T-helper 22 cell (primary cell): Measurements from ENCODE around the gene CHMP1A.

Experiments
- DNase-seq: peaks from one replicate; pipeline ENCODE4 v3.0.0-alpha.2; 2020; ENCODE audit warnings: low read depth

Gene CHMP1A

GRCh38 chr16:89623511-89624261 lies 33.8 kb downstream of the CHMP1A start:
- no peak for DNase-seq

DNA sequence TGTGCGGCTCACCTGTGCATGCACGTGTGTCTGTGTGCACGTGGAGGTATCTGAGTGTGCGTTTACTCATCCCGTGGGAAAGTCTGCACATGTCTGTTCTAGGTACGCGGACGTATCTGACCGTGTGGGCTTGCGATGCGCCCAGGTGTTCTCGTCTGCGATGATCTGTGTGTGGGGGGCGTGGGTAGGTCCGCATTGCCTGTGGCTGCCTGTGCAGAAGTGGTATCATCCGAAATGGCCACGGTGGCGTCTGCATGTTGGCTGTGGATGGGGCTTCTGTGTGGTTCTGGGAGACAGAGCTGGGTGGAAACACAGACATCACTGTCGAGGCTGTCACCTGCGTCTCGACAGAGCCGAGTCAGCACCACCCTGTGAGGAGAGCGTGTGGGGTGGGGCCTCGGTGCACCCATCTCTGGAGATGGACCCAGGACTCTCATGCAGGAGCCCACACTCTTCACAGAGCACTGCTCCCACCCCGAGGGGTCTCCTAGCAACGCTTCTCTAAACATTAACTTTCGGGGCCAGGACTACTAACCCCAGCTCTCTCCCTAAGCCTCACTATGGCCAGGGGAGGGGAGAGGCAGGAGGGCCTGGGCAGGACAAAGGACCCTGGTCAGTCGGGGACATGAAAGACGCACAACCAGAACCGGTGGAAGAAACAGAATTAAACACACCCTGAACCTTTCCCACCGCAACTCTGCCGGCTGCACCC lies 35.7 kb downstream of the CHMP1A start:
- DNase-seq, result no peak

- no peak for DNase-seq
These were observed 36.3 kb downstream of the CHMP1A start for GRCh38 chr16:89621136-89621697.

- DNase-seq, result no peak
These were observed 37.1 kb downstream of the CHMP1A start for GRCh38 chr16:89620406-89620841.

- DNase-seq, result no peak
These were observed 37.7 kb downstream of the CHMP1A start for GRCh38 chr16:89619840-89620239.

DNA sequence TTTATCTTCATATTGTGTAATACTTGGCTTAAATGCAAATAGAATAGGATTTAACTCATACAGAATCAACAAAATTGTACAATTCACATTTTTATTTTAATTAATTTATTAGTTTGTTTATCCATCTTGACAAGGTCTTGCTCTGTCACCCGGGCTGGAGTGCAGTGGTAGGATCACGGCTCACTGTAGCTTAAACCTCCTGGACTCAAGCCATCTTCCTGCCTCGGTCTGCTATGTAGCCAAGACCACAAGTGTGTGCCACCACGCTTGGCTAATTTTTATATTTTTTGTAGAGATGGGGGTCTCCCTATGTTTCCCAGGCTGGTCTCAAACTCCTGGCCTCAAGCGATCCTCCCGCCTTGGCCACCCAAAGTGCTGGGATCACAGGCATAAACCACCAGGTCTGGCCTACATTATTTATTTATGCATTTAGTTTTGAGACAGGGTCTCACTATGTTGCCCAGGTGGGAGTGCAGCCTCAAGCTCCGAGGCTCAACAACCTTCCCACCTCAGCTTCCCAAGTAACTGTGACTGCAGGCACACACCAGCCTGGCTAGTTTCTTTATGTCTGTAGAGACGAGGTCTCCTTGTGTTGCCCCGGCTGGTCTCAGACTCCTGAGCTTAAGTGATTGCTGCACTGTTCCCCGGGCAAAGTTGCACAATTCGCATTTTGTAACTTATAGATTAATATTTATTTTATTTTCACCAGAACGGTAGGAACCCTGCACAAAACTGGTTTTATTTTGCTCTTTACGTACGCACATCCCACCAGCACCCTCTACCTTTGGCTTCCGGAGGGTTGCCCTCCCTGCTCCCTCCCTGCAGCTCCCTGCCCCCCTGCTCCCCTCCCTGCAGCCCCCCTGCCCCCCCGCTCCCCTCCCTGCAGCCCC lies 39.2 kb downstream of the CHMP1A start:
- DNase-seq, result no peak

DNA sequence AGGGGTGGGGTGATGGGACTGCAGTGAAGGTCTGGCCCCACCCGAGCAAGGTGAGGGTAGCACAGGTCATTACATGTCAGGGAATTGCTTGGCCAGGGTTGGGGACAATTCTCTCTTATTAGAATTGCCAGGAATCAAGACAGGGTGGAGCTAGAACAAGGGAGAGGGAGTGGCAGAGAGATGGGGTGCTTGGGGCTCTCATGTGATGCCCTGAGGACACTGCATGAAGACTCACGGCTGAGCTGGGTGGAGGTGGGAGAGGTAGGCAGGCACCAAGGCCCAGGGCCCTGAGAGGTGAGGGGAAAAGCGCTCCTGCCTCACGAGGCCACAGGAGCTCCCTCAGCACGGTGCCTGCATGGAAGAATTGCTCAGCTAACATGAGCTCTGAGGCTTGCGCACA lies 40.5 kb downstream of the CHMP1A start:
- no peak for DNase-seq

DNA sequence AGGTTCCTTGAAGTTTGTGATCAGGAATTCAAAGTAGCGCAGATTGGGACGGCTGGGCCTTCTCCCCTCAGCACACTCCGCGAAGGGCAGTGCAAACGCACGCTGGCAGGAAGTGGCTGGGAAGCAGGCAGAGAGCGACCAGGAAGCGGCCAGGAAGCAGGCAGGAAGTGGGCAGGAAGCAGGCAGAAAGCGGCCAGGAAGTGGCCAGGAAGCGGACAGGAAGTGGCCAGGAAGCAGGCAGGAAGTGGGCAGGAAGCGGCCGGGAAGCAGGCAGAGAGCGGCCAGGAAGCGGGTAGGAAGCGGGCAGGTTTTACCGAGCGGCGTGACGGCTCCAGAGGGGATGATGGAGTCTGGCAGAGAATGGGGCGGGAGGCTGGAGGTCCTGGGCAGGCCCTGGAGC lies 40.9 kb downstream of the CHMP1A start:
- no peak for DNase-seq

DNA sequence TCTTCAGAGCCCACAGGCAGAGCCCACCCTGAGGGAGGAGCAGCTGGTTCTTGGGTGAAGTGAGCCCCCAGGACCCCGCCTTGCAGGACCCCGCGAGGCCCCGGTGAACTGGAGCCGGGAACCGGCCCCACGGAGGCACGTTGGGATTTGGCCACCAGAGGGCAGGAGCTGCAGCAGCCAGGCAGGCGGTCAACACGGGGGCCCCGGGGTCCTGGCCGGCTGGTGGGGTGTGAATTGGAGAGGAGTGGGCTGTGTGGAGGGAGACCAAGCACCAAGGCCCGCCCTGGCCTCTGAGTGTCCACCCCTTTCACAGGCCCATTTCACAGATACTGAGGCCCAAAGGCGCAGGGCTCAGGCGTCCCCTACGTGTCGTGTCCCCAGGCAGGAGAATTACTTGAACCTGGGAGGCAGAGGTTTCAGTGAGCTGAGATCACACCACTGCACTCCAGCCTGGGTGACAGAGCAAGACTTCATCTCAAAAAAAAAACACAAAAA lies 41.9 kb downstream of the CHMP1A start:
- DNase-seq, result no peak

DNA sequence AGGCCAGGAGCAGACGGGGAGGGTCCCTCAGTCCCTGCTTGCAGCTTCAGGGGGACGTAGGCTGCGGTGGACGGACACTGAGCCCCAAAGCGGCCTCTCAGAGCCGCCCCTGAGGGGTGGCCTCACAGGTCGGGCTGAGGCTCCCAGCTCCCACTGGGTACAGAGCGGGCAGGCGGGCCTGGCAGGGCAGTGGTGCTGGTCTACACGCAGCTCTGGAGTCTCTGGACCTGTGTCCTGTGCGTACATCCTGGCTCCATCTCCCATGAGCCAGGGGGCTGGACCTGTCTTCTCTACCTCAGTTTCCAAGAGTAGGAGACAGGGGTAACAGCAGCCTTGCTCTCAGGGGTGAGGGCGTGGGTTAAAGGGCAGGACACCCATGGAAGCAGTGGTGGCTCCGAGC lies 42.3 kb downstream of the CHMP1A start:
- DNase-seq, result no peak

- DNase-seq, result no peak
These were observed 43.5 kb downstream of the CHMP1A start for GRCh38 chr16:89613954-89614459.

- no peak for DNase-seq
These were observed 44.1 kb downstream of the CHMP1A start, which contains the start of gene DPEP1 for GRCh38 chr16:89613231-89613953. DPEP1 (plus strand) TSS chr16:89613642; CDS start chr16:89630411, 16,769 bp downstream.

GRCh38 chr16:89612415-89613166 lies 44.9 kb downstream of the CHMP1A start:
- no peak for DNase-seq

GRCh38 chr16:89610108-89610453 lies 47.4 kb downstream of the CHMP1A start:
- no peak for DNase-seq

GRCh38 chr16:89607937-89608740 lies 49.4 kb downstream of the CHMP1A start:
- no peak for DNase-seq

DNA sequence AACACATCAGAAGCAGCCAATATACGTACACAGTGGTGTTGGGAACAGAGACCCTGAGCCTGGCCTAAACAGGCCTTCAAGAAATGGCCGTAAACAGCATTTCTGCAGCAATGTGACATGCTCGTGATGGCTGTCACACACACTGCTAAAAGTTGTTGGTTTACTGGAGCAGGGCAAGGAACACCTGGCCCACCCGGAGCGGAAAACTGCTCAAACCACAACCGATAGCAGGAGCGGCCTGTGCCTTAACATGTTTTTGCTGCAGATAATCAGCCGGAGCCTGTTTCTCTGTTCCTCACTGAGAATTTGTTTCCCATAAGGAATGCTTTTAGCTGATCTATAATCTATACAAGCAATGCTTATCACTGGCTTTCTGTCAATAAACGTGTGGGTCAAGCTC lies 50.1 kb downstream of the CHMP1A start:
- no peak for DNase-seq

- no peak for DNase-seq
These were observed 51.5 kb downstream of the CHMP1A start for GRCh38 chr16:89606006-89606405.

DNA sequence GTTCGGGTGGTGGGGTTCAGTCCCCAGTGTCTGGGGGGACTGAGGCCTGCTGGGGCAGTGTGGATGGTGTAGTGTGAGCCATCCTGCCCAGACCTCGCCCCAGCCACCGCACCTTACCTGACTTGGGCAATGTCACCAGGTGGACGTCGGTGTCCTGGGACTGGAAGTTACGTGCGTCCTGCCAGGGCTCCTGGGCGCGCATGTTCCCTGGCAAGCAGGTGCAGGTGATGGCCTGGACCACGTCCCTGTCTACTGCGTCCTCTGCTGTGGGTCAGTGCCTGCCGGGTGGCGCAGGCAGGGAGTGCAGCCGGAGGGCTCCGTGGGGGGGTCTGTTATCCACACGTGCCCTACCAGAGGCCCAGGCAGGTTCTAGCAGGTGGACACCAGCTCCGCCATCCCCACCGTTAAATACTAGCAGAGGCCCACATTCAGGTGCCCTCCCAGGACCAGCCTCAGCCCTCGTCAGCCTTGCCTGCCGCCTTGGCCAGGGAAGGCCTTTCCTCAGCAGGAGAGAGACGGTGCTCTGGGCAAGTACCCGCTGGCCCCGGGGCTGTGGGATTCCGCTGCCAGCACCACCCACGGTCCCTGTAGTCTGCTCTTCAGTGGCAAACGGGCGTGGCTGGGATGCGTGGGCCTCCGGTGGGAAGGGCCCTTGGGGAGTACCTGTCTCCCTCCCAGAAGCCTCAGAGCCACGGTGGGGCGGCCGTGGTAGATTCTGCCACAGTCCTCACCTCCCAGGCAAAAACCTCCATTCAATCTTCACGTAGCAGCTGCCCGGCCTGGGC lies 52.1 kb downstream of the CHMP1A start:
- no peak for DNase-seq

DNA sequence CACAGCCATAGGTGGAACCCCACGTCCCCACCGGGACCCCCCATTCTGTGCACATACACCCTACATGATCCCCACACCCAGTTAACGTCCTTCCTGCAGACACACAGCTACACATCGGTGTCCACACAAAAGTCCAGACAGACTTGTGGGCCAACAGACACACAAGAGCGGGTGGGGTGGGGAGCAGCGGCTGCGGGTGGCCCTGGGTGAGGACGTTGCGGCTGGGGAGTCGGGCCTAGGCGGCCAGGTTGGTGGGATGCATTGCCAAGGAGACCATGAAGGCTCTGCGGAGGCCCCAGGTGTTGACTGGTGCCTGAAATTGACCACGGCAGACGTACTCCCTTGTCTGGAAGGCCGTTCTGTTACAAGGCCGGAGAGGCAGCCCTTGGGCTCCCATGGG lies 52.7 kb downstream of the CHMP1A start:
- DNase-seq, result no peak
